Measurements from ENCODE around the gene EPHB6. TPM values are rescaled to one million over a fixed set of nuclear protein-coding genes. Genes with fewer than 3 reads are reported as not detected.

EPHB6 gene
- total RNA-seq, 4 donors from 2014 or later: 6.9 to 84.3 (median 22.1) TPM

GRCh38 chr7:142914121-142914520 is 59.2 kb downstream of the EPHB6 start:
- Histone ChIP-seq H3K4me3 (no peak overlapping the region), H3K36me3 (no peaks in the 10 kb centered on the region), H3K9me3 (no peaks in the 10 kb centered on the region), H3K4me1 (no peaks in the 10 kb centered on the region), H3K27ac (no peak overlapping the region), H3K27me3 (no peaks in the 10 kb centered on the region)
- TF ChIP-seq POLR2A (IDR thresholded peaks at IDR 0.05) (no peak), EP300 (IDR thresholded peaks at IDR 0.05) (no peak)
- TF ChIP-seq, protein P1, sequence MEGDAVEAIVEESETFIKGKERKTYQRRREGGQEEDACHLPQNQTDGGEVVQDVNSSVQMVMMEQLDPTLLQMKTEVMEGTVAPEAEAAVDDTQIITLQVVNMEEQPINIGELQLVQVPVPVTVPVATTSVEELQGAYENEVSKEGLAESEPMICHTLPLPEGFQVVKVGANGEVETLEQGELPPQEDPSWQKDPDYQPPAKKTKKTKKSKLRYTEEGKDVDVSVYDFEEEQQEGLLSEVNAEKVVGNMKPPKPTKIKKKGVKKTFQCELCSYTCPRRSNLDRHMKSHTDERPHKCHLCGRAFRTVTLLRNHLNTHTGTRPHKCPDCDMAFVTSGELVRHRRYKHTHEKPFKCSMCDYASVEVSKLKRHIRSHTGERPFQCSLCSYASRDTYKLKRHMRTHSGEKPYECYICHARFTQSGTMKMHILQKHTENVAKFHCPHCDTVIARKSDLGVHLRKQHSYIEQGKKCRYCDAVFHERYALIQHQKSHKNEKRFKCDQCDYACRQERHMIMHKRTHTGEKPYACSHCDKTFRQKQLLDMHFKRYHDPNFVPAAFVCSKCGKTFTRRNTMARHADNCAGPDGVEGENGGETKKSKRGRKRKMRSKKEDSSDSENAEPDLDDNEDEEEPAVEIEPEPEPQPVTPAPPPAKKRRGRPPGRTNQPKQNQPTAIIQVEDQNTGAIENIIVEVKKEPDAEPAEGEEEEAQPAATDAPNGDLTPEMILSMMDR (IDR thresholded peaks at IDR 0.05): no peak
- no peak for DNase-seq (ENCODE audit: low spot score in 2 of 2)
- 43 to 52% methylated on average over 1 of the region's 1 CpG for WGBS, 2 donors

DNA sequence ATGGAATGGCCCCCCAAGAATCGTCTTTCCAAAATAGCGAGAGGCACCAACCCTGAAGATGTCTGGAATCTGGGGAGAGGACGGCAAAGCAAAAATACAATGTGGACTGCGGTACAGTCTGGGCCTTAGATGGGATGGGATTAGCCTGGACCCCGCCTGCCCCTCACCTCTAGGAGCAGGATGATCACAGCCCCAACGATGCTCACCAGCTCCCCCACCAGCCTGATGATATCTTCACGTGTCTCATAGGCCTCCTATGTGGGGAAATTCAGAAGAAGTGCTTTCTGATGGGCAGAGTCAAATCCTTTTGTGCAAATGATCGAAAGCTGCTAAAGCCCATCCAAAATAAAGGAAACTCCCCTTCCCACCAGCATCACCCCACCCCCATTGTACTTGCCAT is 60.4 kb downstream of the EPHB6 start:
- Histone ChIP-seq H3K9me3 (no peaks in the 10 kb centered on the region), H3K4me1 (no peaks in the 10 kb centered on the region), H3K27ac (no peak overlapping the region), H3K36me3 (no peaks in the 10 kb centered on the region), H3K4me3 (no peak overlapping the region), H3K27me3 (no peaks in the 10 kb centered on the region)
- DNase-seq (ENCODE audit: low spot score in 2 of 2): no peak
- TF ChIP-seq EP300 (IDR thresholded peaks at IDR 0.05) (no peak), POLR2A (IDR thresholded peaks at IDR 0.05) (no peak)
- TF ChIP-seq, protein P1 (IDR thresholded peaks at IDR 0.05): no peak
- WGBS, 2 donors: 85 to 87% methylated on average over 8 of the region's 8 CpGs

- Histone ChIP-seq H3K4me1 (no peaks in the 10 kb centered on the region), H3K36me3 (no peaks in the 10 kb centered on the region), H3K4me3 (no peak overlapping the region), H3K27me3 (no peaks in the 10 kb centered on the region), H3K27ac (no peak overlapping the region), H3K9me3 (no peaks in the 10 kb centered on the region)
- 34 to 39% methylated on average over 2 of the region's 2 CpGs for WGBS, 2 donors
- no peak for DNase-seq (ENCODE audit: low spot score in 2 of 2)
- TF ChIP-seq, protein P1 (IDR thresholded peaks at IDR 0.05): no peak
- TF ChIP-seq POLR2A (IDR thresholded peaks at IDR 0.05) (no peak), EP300 (IDR thresholded peaks at IDR 0.05) (no peak)
These were observed 61.6 kb downstream of the EPHB6 start for GRCh38 chr7:142916508-142916907.

- TF ChIP-seq, protein P1 (IDR thresholded peaks at IDR 0.05): no peak
- TF ChIP-seq POLR2A (IDR thresholded peaks at IDR 0.05) (no peak), EP300 (IDR thresholded peaks at IDR 0.05) (no peak)
- Histone ChIP-seq H3K27ac (no peak overlapping the region), H3K4me1 (no peaks in the 10 kb centered on the region), H3K36me3 (no peaks in the 10 kb centered on the region), H3K27me3 (no peaks in the 10 kb centered on the region), H3K9me3 (no peaks in the 10 kb centered on the region), H3K4me3 (no peak overlapping the region)
- 82 to 83% methylated on average over 3 of the region's 3 CpGs for WGBS, 2 donors
- DNase-seq (ENCODE audit: low spot score in 2 of 2): no peak
These were observed 62.6 kb downstream of the EPHB6 start for GRCh38 chr7:142917447-142917846.

DNA sequence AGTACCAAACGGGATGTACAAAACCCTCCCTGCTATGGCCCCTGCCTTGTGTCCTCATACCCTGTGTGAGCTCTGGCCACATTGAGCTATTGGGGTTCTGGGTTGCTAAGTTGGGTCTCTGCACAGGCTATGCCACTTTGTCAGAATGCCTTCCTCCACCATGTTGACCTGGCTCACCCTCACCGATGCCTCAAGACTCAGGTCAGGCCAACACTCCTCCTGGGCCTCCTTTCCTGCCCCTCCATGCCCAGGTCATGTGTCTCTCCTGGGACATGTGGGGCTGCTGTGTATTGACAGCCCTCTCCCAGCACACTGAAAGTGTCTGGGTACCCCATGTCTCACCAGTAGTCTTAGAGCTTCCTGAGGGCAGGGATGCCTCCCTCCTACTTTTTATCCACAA is 64.0 kb downstream of the EPHB6 start:
- DNase-seq (ENCODE audit: low spot score in 2 of 2): no peak
- Histone ChIP-seq H3K4me3 (no peak overlapping the region), H3K27ac (no peak overlapping the region), H3K36me3 (no peaks in the 10 kb centered on the region), H3K9me3 (no peaks in the 10 kb centered on the region), H3K27me3 (no peaks in the 10 kb centered on the region), H3K4me1 (no peaks in the 10 kb centered on the region)
- no peak for TF ChIP-seq POLR2A (IDR thresholded peaks at IDR 0.05)
- TF ChIP-seq EP300 (IDR thresholded peaks at IDR 0.05): no peak
- TF ChIP-seq, protein P1 (IDR thresholded peaks at IDR 0.05): no peak
- 72 to 86% methylated on average over 2 of the region's 2 CpGs for WGBS, 2 donors

Measured in tibial nerve (tissue), 4 donors.